Prostate gland (tissue), 2 donors: ENCODE results near the gene C16orf86. TPM values are rescaled to one million over a fixed set of nuclear protein-coding genes. Genes with fewer than 3 reads are reported as not detected.

Experiments used
- DNase-seq: peaks from one replicate; pipeline ENCODE4 v3.0.0-alpha.2; 2019; ENCODE audit warnings: low spot score
- H3K27ac ChIP-seq, 2 donors: fragments of 200-600 bp; sonication (generic); 2 replicates each; pipeline ENCODE4 v1.5.1; 2017 to 2019
- H3K27me3 ChIP-seq: fragments of 200-600 bp; sonication (generic); replicated peaks from 2 replicates; pipeline ENCODE4 v1.5.1; 2019; ENCODE audit not compliant: insufficient read depth
- H3K36me3 ChIP-seq, 2 donors: fragments of 200-600 bp; sonication (generic); 1 replicate in 1 of 2; 2 replicates in 1 of 2; pipeline versions ENCODE4 v1.5.1 to v1.8.1; 2017 to 2019
- H3K4me1 ChIP-seq: fragments of 200-600 bp; sonication (generic); replicated peaks from 2 replicates; pipeline ENCODE4 v1.5.1; 2019
- H3K4me3 ChIP-seq, 2 donors: fragments of 200-600 bp; sonication (generic); 2 replicates each; pipeline ENCODE4 v1.5.1; 2017 to 2019
- H3K9me3 ChIP-seq: fragments of 200-600 bp; sonication (generic); 2 replicates; pipeline ENCODE4 v1.5.1; 2017
- POLR2A ChIP-seq: fragments of 450-650 bp; IDR thresholded peaks from one replicate; pipeline ENCODE4 v1.6.1; 2016; ENCODE audit warnings: antibody characterized with exemption, mild to moderate bottlenecking
- POLR2AphosphoS5 ChIP-seq: sonication (generic); formaldehyde crosslinking; IDR thresholded peaks from one replicate; pipeline ENCODE4 v1.6.1; 2017; ENCODE audit warnings: antibody characterized with exemption
- WGBS: methylation state at CpG from one replicate; pipeline ENCODE4 v1.1.5; 2018; 5-methylcytosine and 5-hydroxymethylcytosine counted together
- intact Hi-C: fragments of 100-400 bp; cut with DNase I; formaldehyde crosslinking; loops from one replicate; pipeline ENCODE4 v1.14.2; 2022
- total RNA-seq, 2 donors: library from RNA; depleted of rRNA; stranded (reverse); fragments of >200 nt; gene quantifications; one replicate each; pipeline ENCODE4 v1.1.0, GENCODE V29; 2016
- TF ChIP-seq, protein P1 (sequence below), 4 experiments: fragments of 200-600 bp in 2 of 4; fragments of 450-650 bp in 2 of 4; sonication (generic) in 2 of 4; IDR thresholded peaks; 1 replicate in 3 of 4; 2 replicates in 1 of 4; pipeline ENCODE4 v1.5.1; 2016 to 2019; ENCODE audit warnings: antibody characterized with exemption in 4 of 4, mild to moderate bottlenecking in 2 of 4, moderate library complexity in 2 of 4

The C16orf86 gene
- total RNA-seq, 2 donors from 2014 or later, result 10.0 to 18.3 TPM

DNA sequence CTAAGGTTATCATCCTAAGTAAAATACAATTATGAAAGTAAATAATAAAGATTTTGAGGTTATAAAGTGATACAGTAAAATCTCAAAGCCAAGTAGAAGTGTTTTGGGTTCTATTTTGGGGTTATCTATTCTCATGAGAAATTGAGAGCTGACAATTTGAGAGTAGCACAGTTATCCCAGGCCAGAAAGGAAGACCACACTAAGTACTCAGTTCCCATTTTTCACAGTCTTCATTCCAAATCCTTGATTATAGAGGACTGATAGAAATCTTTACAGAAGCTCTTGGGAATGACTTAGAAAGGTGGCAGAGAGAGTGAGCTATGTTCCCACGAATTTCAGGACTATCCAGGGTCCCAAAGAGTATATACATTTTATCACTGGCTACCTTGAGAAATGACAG lies 47.9 kb downstream of the C16orf86 start:
- DNase-seq, result no peak
- H3K36me3 ChIP-seq, result no peaks in the 10 kb centered on the region
- no peaks in the 10 kb centered on the region for H3K9me3 ChIP-seq
- intact Hi-C loops, result no loop called here
- no peaks in the 10 kb centered on the region for H3K4me1 ChIP-seq
- H3K4me3 ChIP-seq, result no peak overlapping the region
- no peak overlapping the region for H3K27ac ChIP-seq
- H3K27me3 ChIP-seq, result no peaks in the 10 kb centered on the region
- TF ChIP-seq, protein P1, sequence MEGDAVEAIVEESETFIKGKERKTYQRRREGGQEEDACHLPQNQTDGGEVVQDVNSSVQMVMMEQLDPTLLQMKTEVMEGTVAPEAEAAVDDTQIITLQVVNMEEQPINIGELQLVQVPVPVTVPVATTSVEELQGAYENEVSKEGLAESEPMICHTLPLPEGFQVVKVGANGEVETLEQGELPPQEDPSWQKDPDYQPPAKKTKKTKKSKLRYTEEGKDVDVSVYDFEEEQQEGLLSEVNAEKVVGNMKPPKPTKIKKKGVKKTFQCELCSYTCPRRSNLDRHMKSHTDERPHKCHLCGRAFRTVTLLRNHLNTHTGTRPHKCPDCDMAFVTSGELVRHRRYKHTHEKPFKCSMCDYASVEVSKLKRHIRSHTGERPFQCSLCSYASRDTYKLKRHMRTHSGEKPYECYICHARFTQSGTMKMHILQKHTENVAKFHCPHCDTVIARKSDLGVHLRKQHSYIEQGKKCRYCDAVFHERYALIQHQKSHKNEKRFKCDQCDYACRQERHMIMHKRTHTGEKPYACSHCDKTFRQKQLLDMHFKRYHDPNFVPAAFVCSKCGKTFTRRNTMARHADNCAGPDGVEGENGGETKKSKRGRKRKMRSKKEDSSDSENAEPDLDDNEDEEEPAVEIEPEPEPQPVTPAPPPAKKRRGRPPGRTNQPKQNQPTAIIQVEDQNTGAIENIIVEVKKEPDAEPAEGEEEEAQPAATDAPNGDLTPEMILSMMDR (IDR thresholded peaks at IDR 0.05), result no peak
- no peak for TF ChIP-seq POLR2AphosphoS5
- no peak for TF ChIP-seq POLR2A
- WGBS, result 65% methylated on average over 1 of the region's 1 CpG

DNA sequence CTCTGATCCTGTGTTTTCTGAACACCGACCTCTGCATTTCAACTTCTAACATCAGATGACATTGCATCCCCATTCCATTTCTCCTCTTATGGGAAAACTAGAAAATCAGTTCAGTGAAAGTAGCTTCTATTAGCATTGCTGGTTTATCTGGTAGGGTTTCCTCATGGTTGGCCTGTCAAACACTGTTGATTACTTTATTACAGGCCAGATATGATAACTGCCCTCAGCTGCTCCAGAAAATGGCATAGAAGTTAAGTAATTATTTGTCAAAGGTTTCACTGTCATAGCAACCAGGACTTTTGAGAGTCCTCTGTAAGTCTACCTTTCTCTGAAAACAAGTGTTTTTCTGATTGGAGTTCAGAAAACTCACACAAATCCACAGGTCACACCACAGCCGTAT lies 49.5 kb downstream of the C16orf86 start:
- Histone ChIP-seq H3K27me3 (no peaks in the 10 kb centered on the region), H3K4me1 (no peaks in the 10 kb centered on the region), H3K9me3 (no peaks in the 10 kb centered on the region), H3K36me3 (no peaks in the 10 kb centered on the region), H3K27ac (no peak overlapping the region), H3K4me3 (no peak overlapping the region)
- no peak for DNase-seq
- intact Hi-C loops, result no loop called here
- WGBS, result 89% methylated on average over 2 of the region's 2 CpGs
- TF ChIP-seq, protein P1 (IDR thresholded peaks at IDR 0.05), result no peak
- TF ChIP-seq POLR2AphosphoS5 (no peak), POLR2A (no peak)

Other genes starting within 250 kb of the C16orf86 start
- 10 to 100 TPM; 11.4 to 35.6 TPM for gene HSD11B2, start 235.7 kb upstream of the C16orf86 start, total RNA-seq
- gene ATP6V0D1, start 185.7 kb upstream of the C16orf86 start, total RNA-seq, result 100 to 1,000 TPM in 1 of 2 donors, 10 to 100 TPM in 1; 98.3 to 138 TPM
- gene AGRP, start 183.3 kb upstream of the C16orf86 start, total RNA-seq, result 1 to 10 TPM in 1 of 2 donors, not detected in 1; 1.5 TPM
- gene RIPOR1, start 138.0 kb upstream of the C16orf86 start, total RNA-seq, result 100 to 1,000 TPM in 1 of 2 donors, 10 to 100 TPM in 1; 32.5 to 121 TPM
- 10 to 100 TPM; 39.9 to 48.9 TPM for gene CTCF, start 104.3 kb upstream of the C16orf86 start, total RNA-seq
- 1 to 10 TPM; 4.8 to 5.1 TPM for gene CARMIL2, start 21.7 kb upstream of the C16orf86 start, total RNA-seq
- 10 to 100 TPM; 17.1 to 45.4 TPM for gene ACD, start 6.6 kb upstream of the C16orf86 start, total RNA-seq
- gene PARD6A, start 5.9 kb upstream of the C16orf86 start, total RNA-seq, result 10 to 100 TPM in 1 of 2 donors, 1 to 10 TPM in 1; 3.4 to 13.7 TPM
- 10 to 100 TPM; 20.6 to 29.1 TPM for gene ENKD1, start 64 bp upstream of the C16orf86 start, total RNA-seq
- gene GFOD2, start 52.5 kb downstream of the C16orf86 start, total RNA-seq, result 10 to 100 TPM; 16.0 to 27.4 TPM
- 10 to 100 TPM; 11.1 to 22.8 TPM for gene RANBP10, start 139.7 kb downstream of the C16orf86 start, total RNA-seq
- 1 to 10 TPM; 2.1 to 8.0 TPM for gene TSNAXIP1, start 140.1 kb downstream of the C16orf86 start, total RNA-seq
- 10 to 100 TPM; 60.2 to 78.6 TPM for gene THAP11, start 175.5 kb downstream of the C16orf86 start, total RNA-seq
- 100 to 1,000 TPM in 1 of 2 donors, 10 to 100 TPM in 1; 61.5 to 234 TPM for gene NUTF2, start 180.1 kb downstream of the C16orf86 start, total RNA-seq
- gene CENPT, start 180.9 kb downstream of the C16orf86 start, total RNA-seq, result 10 to 100 TPM; 28.1 to 69.2 TPM
- 10 to 100 TPM; 47.3 to 76.5 TPM for gene EDC4, start 206.2 kb downstream of the C16orf86 start, total RNA-seq
- 1 to 10 TPM; 4.0 to 4.4 TPM for gene NRN1L, start 218.1 kb downstream of the C16orf86 start, total RNA-seq
- gene PSKH1, start 226.4 kb downstream of the C16orf86 start, total RNA-seq, result 10 to 100 TPM; 16.7 to 53.2 TPM